ENCODE measurements around the gene TAS2R60. TPM values are rescaled to one million over a fixed set of nuclear protein-coding genes. Genes with fewer than 3 reads are reported as not detected.

Gene TAS2R60
- total RNA-seq, 4 donors from 2014 or later, result 0.40 TPM; not detected in 3

DNA sequence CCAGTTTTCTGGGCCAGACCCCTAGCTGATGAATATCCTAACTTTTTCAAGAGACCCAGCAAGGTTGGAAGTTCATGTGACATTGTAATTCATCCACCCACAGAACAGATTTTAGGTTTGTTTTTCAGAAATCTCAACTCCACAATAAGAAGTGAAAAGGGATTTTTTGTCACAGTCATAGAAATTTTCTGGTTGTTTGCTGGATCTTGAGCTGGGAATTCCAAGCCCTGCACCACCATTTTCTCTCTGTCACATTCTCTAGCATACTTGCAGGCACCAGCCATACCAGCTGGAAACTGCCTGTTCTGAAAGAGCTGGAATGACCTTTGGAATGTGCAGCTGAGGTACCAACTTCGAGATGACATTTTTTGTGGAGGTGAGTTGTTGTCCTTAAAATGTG lies 8.5 kb downstream of the TAS2R60 start:
- no peaks in the 10 kb centered on the region for H3K36me3 ChIP-seq
- H3K9me3 ChIP-seq, result no peaks in the 10 kb centered on the region
- no peak overlapping the region for H3K27ac ChIP-seq
- no peaks in the 10 kb centered on the region for H3K4me1 ChIP-seq
- no peak overlapping the region for H3K4me3 ChIP-seq
- 57% methylated on average over 1 of the region's 1 CpG; no CpG with 5 or more reads in 1 of the 2 donors for WGBS, 2 donors (ENCODE audit: low coverage in 1 of 2)
- H3K27me3 ChIP-seq, result peaks cover 5% of the 10 kb centered on the region
- ATAC-seq, result no peak
- no peak for TF ChIP-seq EP300 (IDR thresholded peaks at IDR 0.05)
- TF ChIP-seq, protein P1, sequence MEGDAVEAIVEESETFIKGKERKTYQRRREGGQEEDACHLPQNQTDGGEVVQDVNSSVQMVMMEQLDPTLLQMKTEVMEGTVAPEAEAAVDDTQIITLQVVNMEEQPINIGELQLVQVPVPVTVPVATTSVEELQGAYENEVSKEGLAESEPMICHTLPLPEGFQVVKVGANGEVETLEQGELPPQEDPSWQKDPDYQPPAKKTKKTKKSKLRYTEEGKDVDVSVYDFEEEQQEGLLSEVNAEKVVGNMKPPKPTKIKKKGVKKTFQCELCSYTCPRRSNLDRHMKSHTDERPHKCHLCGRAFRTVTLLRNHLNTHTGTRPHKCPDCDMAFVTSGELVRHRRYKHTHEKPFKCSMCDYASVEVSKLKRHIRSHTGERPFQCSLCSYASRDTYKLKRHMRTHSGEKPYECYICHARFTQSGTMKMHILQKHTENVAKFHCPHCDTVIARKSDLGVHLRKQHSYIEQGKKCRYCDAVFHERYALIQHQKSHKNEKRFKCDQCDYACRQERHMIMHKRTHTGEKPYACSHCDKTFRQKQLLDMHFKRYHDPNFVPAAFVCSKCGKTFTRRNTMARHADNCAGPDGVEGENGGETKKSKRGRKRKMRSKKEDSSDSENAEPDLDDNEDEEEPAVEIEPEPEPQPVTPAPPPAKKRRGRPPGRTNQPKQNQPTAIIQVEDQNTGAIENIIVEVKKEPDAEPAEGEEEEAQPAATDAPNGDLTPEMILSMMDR (IDR thresholded peaks at IDR 0.05), result no peak
- no peak for TF ChIP-seq POLR2AphosphoS5 (IDR thresholded peaks at IDR 0.05)
- TF ChIP-seq POLR2A (IDR thresholded peaks at IDR 0.05), result no peak

DNA sequence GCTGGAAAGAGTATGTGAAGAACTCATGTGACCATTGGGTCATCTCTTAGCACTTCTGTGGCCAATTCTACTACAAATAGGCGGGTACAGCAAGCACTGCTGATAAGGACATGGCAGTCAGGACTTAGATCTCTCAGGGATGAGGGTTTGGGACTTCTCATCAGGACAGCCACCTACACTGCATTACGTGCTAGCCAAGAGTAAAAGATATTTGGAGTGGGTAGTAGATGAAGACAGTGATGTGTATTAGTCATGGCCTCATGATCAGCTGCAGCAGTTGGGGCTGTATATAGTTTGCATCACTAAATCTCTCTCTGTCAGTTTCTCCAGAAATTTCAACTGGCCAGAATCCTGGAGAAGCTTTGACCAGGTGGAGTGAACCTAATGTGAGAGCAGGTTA lies 9.2 kb downstream of the TAS2R60 start:
- no peaks in the 10 kb centered on the region for H3K36me3 ChIP-seq
- no peak for TF ChIP-seq EP300 (IDR thresholded peaks at IDR 0.05)
- TF ChIP-seq, protein P1 (IDR thresholded peaks at IDR 0.05), result no peak
- no peak for TF ChIP-seq POLR2A (IDR thresholded peaks at IDR 0.05)
- TF ChIP-seq POLR2AphosphoS5 (IDR thresholded peaks at IDR 0.05), result no peak
- no peaks in the 10 kb centered on the region for H3K9me3 ChIP-seq
- WGBS, 2 donors (ENCODE audit: low coverage in 1 of 2), result 62 to 100% methylated on average over 1 to 2 of the region's 2 CpGs
- no peak overlapping the region for H3K4me3 ChIP-seq
- H3K4me1 ChIP-seq, result no peaks in the 10 kb centered on the region
- no peak overlapping the region for H3K27ac ChIP-seq
- H3K27me3 ChIP-seq, result no peaks in the 10 kb centered on the region
- no peak for ATAC-seq

DNA sequence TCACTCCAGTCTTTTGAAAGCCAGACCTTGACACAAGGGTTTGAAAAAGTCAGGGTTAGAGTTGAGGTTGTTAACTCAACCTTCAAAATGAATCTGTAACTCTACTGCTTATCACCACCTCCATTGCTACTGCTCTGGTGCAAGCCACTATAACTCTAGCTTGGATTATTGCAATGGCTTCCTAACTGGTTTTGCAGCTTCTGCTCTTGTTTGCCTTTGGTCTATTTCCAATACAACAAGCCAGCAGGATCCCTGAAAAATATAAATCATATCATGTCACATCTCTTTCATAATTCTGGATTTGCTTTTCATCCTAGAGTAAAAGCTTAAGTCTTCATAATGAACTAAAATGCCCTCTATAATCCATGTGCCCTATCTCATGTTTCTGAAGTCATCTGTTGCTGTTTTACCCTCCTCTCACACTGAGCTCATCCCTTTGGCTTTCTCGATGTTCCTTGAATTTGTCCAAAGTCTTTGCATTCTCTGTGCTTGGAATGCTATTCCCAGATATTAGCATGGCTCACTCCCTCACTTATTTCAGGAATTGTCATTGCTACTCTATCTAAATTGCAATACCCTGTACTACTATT lies 10.9 kb downstream of the TAS2R60 start:
- TF ChIP-seq EP300 (IDR thresholded peaks at IDR 0.05), result no peak
- TF ChIP-seq, protein P1 (IDR thresholded peaks at IDR 0.05), result no peak
- ATAC-seq, result peak; percentile 31
- 43 to 90% methylated on average over 1 of the region's 1 CpG for WGBS, 2 donors (ENCODE audit: low coverage in 1 of 2)
- Histone ChIP-seq H3K27ac (no peak overlapping the region), H3K4me1 (no peaks in the 10 kb centered on the region), H3K9me3 (no peaks in the 10 kb centered on the region), H3K4me3 (no peak overlapping the region), H3K36me3 (no peaks in the 10 kb centered on the region), H3K27me3 (no peaks in the 10 kb centered on the region)

DNA sequence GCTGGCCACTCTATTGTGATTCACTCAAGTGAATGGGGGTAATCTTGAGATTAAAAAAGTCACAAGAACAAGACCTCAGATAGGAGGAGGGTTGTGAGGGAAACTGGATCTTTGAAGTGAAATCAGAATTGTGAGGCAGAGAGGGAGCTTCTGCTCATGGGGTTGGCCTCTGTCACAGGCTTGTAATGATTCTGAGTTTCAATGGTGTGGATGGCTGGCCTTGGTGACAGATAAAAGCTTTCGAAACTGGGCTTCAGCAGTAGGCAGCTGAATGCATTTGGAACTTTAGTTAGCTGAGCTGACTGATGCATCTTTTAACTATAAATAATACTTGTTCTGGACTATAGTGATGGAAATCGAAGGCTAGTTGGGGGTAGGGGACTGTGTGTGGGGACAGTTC lies 12.2 kb downstream of the TAS2R60 start:
- H3K9me3 ChIP-seq, result no peaks in the 10 kb centered on the region
- H3K27ac ChIP-seq, result no peak overlapping the region
- H3K27me3 ChIP-seq, result no peaks in the 10 kb centered on the region
- no peak overlapping the region for H3K4me3 ChIP-seq
- TF ChIP-seq, protein P1 (IDR thresholded peaks at IDR 0.05), result no peak
- no peak for TF ChIP-seq POLR2A (IDR thresholded peaks at IDR 0.05)
- no peak for TF ChIP-seq EP300 (IDR thresholded peaks at IDR 0.05)
- TF ChIP-seq POLR2AphosphoS5 (IDR thresholded peaks at IDR 0.05), result no peak
- H3K36me3 ChIP-seq, result no peaks in the 10 kb centered on the region
- H3K4me1 ChIP-seq, result no peaks in the 10 kb centered on the region
- 71 to 83% methylated on average over 1 to 2 of the region's 2 CpGs for WGBS, 2 donors (ENCODE audit: low coverage in 1 of 2)
- no peak for ATAC-seq

DNA sequence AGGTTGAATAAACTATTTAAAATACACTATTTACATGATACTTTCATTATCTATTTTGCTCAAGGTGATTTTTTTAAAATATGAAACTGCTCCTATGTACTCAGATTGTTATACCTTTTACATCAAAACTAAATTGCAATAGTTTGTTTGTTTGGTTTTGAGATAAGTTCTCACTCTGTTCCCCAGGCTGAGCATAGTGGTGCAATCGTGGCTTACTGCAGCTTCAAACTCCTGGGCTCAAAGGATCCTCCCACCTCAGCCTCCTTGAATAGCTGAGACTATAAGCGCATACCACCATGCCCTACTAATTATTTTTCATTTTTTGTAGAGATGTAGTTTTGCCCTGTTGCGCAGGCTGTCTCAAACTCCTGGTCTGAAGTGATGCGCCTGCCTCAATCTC lies 12.7 kb downstream of the TAS2R60 start:
- Histone ChIP-seq H3K9me3 (no peaks in the 10 kb centered on the region), H3K4me1 (no peaks in the 10 kb centered on the region), H3K4me3 (no peak overlapping the region), H3K27me3 (no peaks in the 10 kb centered on the region), H3K27ac (no peak overlapping the region), H3K36me3 (no peaks in the 10 kb centered on the region)
- TF ChIP-seq EP300 (IDR thresholded peaks at IDR 0.05) (no peak), POLR2A (IDR thresholded peaks at IDR 0.05) (no peak), POLR2AphosphoS5 (IDR thresholded peaks at IDR 0.05) (no peak)
- TF ChIP-seq, protein P1 (IDR thresholded peaks at IDR 0.05), result no peak
- ATAC-seq, result no peak
- WGBS, 2 donors (ENCODE audit: low coverage in 1 of 2), result 88 to 96% methylated on average over 3 to 4 of the region's 4 CpGs

All from gastroesophageal sphincter (tissue), 4 donors.